Smooth muscle cell (in vitro differentiated cells): ENCODE measurements around the gene IER2. TPM values are rescaled to one million over a fixed set of nuclear protein-coding genes. Genes with fewer than 3 reads are reported as not detected.

ENCODE experiments used
- DNase-seq: peaks from one replicate; lab custom pipeline; 2025; ENCODE audit not compliant: unreplicated experiment; lab: John Stamatoyannopoulos, UW
- H2AFZ ChIP-seq: fragments of 200-600 bp; sonication (generic); 2 replicates; pipeline ENCODE4 v1.6.0; 2016; ENCODE audit warnings: antibody characterized with exemption, low read depth, mild to moderate bottlenecking
- H3F3A ChIP-seq: fragments of 200-600 bp; sonication (generic); 2 replicates; pipeline ENCODE4 v1.6.0; 2017; ENCODE audit warnings: antibody characterized with exemption, low read depth
- H3K27ac ChIP-seq: fragments of 200-600 bp; sonication (generic); 2 replicates; pipeline ENCODE4 v1.5.1; 2016; ENCODE audit warnings: low read depth, mild to moderate bottlenecking
- H3K27me3 ChIP-seq: fragments of 200-600 bp; sonication (generic); 2 replicates; pipeline ENCODE4 v1.6.1; 2016; ENCODE audit warnings: low read depth, mild to moderate bottlenecking
- H3K36me3 ChIP-seq: fragments of 200-600 bp; sonication (generic); 2 replicates; pipeline ENCODE4 v1.5.1; 2016; ENCODE audit warnings: low read depth
- H3K4me1 ChIP-seq: fragments of 200-600 bp; sonication (generic); 2 replicates; pipeline ENCODE4 v1.5.1; 2016; ENCODE audit warnings: low read depth
- H3K4me2 ChIP-seq: fragments of 200-600 bp; sonication (generic); 2 replicates; pipeline ENCODE4 v1.6.0; 2016; ENCODE audit warnings: mild to moderate bottlenecking
- H3K4me3 ChIP-seq: fragments of 200-600 bp; sonication (generic); 2 replicates; pipeline ENCODE4 v1.5.1; 2016; ENCODE audit warnings: mild to moderate bottlenecking
- H3K79me2 ChIP-seq: fragments of 200-600 bp; sonication (generic); 2 replicates; pipeline ENCODE4 v1.6.0; 2016; ENCODE audit warnings: low read depth, mild to moderate bottlenecking
- H3K9ac ChIP-seq: fragments of 200-600 bp; sonication (generic); 2 replicates; pipeline ENCODE4 v1.6.0; 2016; ENCODE audit warnings: low read depth
- H3K9me3 ChIP-seq: fragments of 200-600 bp; sonication (generic); replicated peaks from 2 replicates; pipeline ENCODE4 v1.5.1; 2016; ENCODE audit warnings: low read depth
- H4K20me1 ChIP-seq: fragments of 200-600 bp; sonication (generic); 2 replicates; pipeline ENCODE4 v1.6.0; 2016; ENCODE audit warnings: low read depth
- CTCF ChIP-seq: fragments of 200-600 bp; sonication (generic); IDR thresholded peaks from 2 replicates; pipeline ENCODE4 v1.5.1; 2017; ENCODE audit warnings: borderline replicate concordance, mild to moderate bottlenecking, antibody characterized with exemption; ENCODE audit not compliant: insufficient read depth, poor library complexity, severe bottlenecking
- WGBS: methylation state at CpG from one replicate; pipeline ENCODE4 v1.1.7; 2016; ENCODE audit warnings: low lambda C conversion rate; 5-methylcytosine and 5-hydroxymethylcytosine counted together
- polyA plus RNA-seq: library from polyadenylated mRNA; unstranded; fragments of >200 nt; fragmentation: Nextera tagmentation; extraction: Ambion mirVana; gene quantifications from 2 replicates; pipeline ENCODE4 v1.2.1, GENCODE V29; 2016
- total RNA-seq: library from RNA; depleted of rRNA; stranded (reverse); fragments of >200 nt; gene quantifications from 2 replicates; pipeline ENCODE4 v1.2.3, GENCODE V29; 2014

IER2 gene
- total and polyA plus RNA-seq, 2 experiments from 2014 or later = 118 to 766 TPM

DNA sequence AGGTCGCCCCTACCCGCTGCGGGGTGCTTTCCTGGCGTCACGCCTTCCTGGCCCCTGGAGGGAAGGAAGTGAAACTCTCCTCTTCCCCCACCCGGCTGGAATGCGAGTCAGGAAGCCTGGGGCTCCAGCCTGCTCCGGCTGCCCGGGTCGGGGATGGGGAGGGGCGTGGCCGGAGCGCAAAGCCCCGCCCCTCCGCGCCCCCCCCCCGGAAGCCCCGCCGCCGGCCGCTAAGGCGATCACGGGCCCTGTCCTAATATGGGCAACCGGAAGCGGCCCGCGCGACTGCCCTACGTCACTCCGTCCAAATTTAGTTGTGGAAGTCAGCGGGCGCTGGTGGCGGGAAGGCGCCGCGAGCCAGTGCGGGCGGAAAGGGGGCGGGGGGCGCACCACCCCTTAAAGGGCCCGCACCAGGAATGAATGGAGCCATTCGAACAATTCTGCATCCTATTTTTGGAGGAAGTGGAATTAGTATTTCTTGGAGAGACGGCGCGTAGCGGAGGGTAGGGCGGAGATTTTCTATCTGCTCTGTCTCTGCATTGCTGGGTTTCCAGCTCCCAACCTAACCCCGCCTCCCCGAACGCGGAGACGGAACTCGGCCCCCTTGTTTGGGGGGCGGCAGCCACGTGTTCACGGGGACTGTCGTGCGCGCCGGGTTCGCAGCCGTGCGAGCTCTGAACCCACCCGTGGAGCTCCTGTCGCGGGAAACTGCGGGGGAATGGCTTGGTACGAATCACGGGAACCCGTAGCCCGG, 1.6 kb downstream of the IER2 start:
- H2AFZ ChIP-seq = no peak overlapping the region
- peaks cover 12% of the 10 kb centered on the region for H3K79me2 ChIP-seq
- TF ChIP-seq CTCF = no peak

DNA sequence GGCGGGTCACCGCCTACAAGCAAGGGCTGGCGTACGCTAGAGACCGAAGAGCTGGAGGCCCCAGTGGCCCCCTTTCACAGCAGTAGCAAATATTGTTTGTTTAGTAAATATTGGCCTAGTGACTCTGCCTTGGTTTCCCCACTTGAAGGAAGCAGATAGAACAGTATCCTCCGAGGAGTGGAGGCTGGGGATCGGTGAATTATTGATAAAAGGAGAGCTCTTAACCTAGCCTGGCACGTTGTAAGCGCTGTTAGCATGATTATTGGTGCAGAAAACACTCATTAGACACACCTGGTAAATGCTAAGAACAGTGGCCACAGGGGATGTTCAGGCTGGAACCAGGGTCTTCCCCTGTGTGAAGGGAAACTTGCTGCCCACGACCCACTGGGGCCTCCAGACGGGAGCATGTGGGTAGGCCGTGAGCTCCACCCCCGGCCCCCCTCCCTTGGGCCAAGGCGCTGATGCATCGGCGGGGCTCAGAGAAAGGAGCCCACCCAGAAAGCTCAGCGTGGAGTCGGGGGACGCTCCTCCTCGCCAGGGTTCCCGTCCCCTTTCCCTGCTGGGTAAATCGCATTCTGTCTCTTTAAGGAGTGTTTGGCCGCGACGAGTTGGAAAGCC, 2.3 kb downstream of the IER2 start:
- under 1% methylated on average over 25 of the region's 25 CpGs for WGBS
- peak overlapping the region; percentile 99 for H3K9ac ChIP-seq

More for the DNA sequence above, 1.6 kb downstream of the IER2 start:
- Histone ChIP-seq H3K9ac (peak overlapping the region; percentile 99), H3K9me3 (no peaks in the 10 kb centered on the region), H3K36me3 (no peaks in the 10 kb centered on the region), H4K20me1 (peaks cover 25% of the 10 kb centered on the region), H3K27ac (peak overlapping the region; percentile 97), H3K4me3 (peak overlapping the region; percentile 98), H3K27me3 (no peaks in the 10 kb centered on the region), H3F3A (peaks cover 17% of the 10 kb centered on the region), H3K4me2 (peak overlapping the region; percentile 94), H3K4me1 (peaks cover 10% of the 10 kb centered on the region)
- DNase-seq = peak; percentile 90
- under 1% methylated on average over 60 of the region's 71 CpGs for WGBS

GRCh38 chr19:13152974-13153568, 2.9 kb downstream of the IER2 start:
- WGBS = under 1% methylated on average over 55 of the region's 59 CpGs
- Histone ChIP-seq H3K4me1 (peaks cover 10% of the 10 kb centered on the region), H3F3A (peaks cover 17% of the 10 kb centered on the region), H3K79me2 (peaks cover 12% of the 10 kb centered on the region), H2AFZ (no peak overlapping the region), H4K20me1 (peaks cover 25% of the 10 kb centered on the region), H3K4me2 (peak overlapping the region; percentile 94), H3K27ac (peak overlapping the region; percentile 97), H3K9me3 (no peaks in the 10 kb centered on the region), H3K36me3 (no peaks in the 10 kb centered on the region), H3K27me3 (no peaks in the 10 kb centered on the region), H3K9ac (peak overlapping the region; percentile 99), H3K4me3 (peak overlapping the region; percentile 98)
- peak; percentile 97 for DNase-seq
- peak; percentile 20 for TF ChIP-seq CTCF

More for the DNA sequence above, 2.3 kb downstream of the IER2 start:
- no peak for DNase-seq
- Histone ChIP-seq H3K79me2 (peaks cover 12% of the 10 kb centered on the region), H3K9me3 (no peaks in the 10 kb centered on the region), H3F3A (peaks cover 17% of the 10 kb centered on the region), H3K36me3 (no peaks in the 10 kb centered on the region), H3K4me2 (peak overlapping the region; percentile 94), H2AFZ (no peak overlapping the region), H3K27me3 (no peaks in the 10 kb centered on the region), H3K4me1 (peaks cover 10% of the 10 kb centered on the region), H4K20me1 (peaks cover 25% of the 10 kb centered on the region), H3K4me3 (peak overlapping the region; percentile 98), H3K27ac (peak overlapping the region; percentile 97)
- TF ChIP-seq CTCF = no peak
